Tibial nerve (tissue), 3 donors: ENCODE data around the gene LSS.

ENCODE experiments used
- POLR2A ChIP-seq, 2 donors: fragments of 450-650 bp; IDR thresholded peaks; one replicate each; pipeline ENCODE4 v1.6.1; 2017; ENCODE audit warnings: antibody characterized with exemption in 2 of 2, mild to moderate bottlenecking in 2 of 2, moderate library complexity in 2 of 2
- TF ChIP-seq, protein P1 (sequence below), 5 experiments: fragments of 200-600 bp in 3 of 5; fragments of 450-650 bp in 2 of 5; sonication (generic) in 3 of 5; IDR thresholded peaks; one replicate each; pipeline ENCODE4 v1.5.1; 2016 to 2019; ENCODE audit warnings: antibody characterized with exemption in 5 of 5, mild to moderate bottlenecking in 3 of 5, moderate library complexity in 2 of 5

DNA sequence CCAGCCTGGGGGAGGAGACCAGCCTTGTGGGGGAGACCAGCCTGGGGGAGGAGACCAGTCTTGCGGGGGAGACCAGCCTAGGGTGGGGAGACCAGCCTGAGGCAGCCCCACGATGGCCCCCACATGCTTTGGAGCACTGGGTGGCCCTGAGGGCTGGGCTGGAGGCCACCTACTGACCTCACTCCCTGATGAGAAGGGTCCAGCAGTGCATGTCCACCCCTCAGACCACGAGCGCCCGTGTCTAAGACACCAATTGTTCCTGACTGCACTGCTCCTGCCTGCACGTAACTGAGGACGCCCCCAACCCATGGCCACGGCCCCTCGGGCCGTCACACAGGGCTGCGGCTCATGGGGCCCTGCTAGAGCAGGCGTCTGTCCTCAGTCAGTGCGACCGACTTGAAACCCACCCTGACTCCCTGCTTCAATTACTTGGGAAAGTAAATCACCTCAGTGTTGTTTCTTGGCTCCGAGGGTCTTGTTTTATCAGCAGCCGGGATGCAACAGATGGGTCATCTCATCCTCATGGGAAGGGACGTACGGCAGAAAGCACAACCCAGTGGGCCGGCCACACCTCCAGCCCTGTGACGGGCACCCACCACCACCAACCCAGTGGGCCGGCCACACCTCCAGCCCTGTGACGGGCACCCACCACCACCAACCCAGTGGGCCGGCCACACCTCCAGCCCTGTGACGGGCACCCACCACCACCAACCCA lies 44.5 kb downstream of the LSS start, which contains the start of gene SPATC1L:
- TF ChIP-seq, protein P1, sequence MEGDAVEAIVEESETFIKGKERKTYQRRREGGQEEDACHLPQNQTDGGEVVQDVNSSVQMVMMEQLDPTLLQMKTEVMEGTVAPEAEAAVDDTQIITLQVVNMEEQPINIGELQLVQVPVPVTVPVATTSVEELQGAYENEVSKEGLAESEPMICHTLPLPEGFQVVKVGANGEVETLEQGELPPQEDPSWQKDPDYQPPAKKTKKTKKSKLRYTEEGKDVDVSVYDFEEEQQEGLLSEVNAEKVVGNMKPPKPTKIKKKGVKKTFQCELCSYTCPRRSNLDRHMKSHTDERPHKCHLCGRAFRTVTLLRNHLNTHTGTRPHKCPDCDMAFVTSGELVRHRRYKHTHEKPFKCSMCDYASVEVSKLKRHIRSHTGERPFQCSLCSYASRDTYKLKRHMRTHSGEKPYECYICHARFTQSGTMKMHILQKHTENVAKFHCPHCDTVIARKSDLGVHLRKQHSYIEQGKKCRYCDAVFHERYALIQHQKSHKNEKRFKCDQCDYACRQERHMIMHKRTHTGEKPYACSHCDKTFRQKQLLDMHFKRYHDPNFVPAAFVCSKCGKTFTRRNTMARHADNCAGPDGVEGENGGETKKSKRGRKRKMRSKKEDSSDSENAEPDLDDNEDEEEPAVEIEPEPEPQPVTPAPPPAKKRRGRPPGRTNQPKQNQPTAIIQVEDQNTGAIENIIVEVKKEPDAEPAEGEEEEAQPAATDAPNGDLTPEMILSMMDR (IDR thresholded peaks at IDR 0.05), result no peak
- TF ChIP-seq POLR2A (IDR thresholded peaks at IDR 0.05), result no peak
